ENCODE measurements around the gene MZB1.
"Not testable (repeated sequence)": the region's sequence is repeated elsewhere in the genome, so short reads cannot be mapped to it uniquely, and the experiment has no call there.

The MZB1 gene

DNA sequence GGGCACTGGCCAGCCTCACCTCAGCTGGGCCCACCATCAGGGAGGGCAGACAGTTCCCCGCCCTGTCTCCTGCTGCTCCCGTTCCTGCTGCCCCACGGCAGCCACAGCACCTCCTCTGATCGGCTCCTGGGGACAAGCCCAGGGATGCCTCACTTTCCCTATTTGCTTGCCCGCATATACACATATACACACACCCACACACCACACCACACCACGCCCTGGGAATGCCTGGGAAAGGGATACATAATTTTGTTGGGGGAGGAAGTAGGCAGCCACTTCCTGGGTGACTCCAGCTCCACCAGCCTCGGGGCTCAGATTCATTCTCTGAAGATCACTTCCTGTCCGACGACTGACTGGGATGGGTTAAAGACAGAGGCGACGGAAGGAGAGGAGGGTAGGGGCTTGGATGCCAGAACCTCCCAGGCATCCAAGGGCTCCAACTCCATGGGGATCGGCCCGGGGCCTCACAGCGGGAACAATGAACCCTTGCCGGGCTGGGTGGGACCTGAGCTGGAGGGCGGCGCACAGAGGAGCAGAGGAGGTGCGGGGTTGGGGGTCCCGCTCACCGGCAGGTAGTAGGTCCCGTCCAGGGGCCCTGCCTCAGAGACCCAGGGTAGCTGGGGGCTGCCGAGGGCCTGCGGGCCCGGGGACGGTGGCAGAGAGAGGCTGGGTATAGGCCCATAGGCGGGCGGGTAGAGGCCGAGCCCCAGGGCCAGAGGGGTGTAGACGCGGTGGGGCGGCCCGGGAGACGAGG, 2.0 kb upstream of the MZB1 start:
- FAIRE-seq, result no peak

DNA sequence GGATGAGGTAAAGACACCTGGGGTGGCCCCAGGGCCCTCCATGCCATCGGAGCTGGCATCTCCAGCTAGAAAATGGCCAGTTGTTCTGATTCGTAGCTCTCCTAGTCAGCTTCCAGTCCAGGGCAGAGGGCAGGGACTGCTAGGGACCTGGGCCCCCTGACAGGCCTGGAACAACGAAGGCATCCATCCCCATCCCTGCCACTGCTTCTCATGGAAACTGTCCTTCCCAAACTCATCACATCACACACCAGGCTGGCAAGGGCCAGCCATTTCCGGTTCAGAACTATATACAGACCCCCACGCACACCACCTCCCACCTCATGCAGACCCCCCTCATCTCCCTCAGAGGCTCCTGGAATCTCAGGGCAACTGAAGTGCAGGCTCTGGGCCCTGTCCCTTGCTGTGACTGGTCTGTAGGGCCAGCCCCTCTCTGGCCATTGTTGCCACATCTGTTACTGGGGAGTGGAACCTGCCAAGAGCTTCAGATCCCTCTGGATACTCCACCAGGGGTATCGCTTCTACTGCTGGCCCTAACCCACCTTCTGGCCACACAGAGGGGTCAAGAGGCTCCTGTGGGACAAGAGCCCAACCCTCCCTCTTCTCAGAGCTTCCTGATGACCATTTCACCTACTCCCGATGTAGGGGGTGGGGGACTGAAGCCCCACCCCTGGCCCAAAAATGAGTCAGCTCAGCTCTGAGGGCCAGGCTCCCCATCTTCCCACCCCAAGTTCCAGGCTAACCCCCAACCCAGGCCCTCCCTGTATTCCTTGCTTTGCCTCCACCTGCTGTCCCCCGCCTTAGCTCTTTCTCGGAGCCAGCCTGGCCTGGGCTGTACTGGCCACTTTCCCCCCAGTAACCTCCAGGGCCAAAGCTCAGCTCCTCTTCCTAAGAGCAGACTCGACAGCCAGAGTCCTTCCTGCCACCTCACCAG, 1.2 kb upstream of the MZB1 start:
- FAIRE-seq, result no peak

DNA sequence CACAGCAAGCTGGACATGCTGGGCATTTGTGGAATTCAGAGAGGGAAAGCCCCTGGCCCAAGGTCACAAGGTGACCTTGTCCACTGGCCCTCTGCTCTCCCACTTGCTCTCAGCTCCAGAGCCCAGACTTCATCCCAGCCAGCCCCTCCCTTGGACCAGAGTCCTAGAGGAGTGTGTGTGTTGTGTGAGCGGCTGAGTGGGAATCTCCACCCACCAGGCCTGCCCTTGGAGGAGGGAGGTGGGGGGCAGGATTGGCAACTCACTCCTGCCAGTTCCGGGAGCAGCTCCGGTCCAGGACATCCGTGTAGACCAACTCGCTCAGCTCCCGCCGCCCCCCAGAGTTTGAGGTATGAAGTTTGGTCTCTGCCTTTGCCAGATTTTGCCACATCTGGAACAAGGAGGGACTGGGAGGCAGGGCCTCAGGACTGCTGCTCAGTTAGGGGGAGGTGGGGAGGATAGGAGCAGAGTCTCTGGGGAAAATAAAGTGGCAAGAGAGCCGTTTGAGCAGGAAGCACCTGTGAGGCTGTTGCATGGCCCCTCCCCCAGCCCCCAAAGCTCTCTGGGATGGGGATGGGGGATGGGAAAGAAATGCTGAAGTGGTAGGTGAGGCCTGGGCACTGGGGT, 1.4 kb downstream of the MZB1 start:
- FAIRE-seq, result no peak

DNA sequence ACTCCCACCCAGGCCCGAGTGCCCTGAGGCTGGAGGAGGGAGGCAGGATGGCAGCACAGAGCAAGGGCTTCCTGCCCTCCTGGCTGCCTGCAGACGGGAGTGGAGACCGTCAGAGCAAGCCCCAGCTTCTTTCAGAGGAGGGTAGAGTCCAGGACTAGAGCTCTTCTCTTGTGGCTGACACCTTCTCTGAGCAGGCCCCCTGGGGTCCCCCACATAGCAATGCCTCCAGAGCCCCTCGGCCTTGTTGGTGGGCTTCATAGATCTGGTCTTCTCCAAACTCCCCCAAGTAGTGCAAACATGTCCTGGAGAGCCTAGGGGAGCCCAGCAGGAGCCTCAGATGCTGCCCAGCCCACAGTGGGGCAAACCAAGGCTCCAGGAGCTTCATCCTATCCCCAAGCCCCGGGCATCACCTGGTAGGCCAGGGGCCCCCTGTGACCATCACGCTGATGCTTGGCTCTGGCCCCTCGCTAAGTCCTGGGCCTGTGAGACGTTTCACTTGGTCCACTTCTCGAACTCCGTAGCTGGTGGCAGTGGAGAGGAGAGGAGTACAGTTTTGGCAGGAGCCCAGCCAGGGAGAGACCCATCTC, 2.0 kb downstream of the MZB1 start:
- no peak for FAIRE-seq

DNA sequence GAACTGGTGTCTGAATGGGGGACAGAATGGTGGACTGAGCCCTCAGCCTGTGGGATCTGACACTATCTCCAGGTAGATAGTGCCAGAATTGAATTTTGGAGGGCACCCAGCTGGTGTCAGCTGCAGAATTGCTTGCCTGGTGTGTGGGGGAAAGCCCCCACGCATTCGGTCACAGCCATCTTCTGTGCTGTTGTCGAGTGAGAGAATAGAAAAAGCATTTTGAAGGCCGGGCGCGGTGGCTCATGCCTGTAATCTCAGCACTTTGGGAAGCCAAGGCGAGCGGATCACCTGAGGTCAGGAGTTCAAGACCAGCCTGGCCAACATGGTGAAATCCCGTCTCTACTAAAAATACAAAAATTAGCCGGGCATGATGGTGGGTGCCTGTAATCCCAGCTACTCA, 2.8 kb downstream of the MZB1 start:
- FAIRE-seq, result not testable (repeated sequence)

DNA sequence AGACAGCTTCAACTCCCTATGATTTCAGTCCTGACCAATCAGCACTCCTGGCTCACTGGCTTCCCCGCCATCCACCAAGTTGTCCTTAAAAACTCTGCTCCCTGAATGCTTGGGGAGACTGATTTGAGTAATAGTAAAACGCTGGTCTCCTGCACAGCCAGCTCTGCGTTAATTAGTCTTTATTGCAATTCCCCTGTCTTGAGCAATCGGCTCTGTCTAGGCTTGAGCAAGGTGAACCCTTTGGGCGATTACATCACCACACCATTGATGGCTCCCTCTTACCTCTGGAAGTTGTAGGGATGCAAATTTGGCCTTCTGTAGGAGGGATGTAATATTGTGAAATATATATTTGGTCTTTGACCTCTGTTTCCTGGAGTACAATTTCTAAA, 3.7 kb downstream of the MZB1 start:
- FAIRE-seq, result no peak

DNA sequence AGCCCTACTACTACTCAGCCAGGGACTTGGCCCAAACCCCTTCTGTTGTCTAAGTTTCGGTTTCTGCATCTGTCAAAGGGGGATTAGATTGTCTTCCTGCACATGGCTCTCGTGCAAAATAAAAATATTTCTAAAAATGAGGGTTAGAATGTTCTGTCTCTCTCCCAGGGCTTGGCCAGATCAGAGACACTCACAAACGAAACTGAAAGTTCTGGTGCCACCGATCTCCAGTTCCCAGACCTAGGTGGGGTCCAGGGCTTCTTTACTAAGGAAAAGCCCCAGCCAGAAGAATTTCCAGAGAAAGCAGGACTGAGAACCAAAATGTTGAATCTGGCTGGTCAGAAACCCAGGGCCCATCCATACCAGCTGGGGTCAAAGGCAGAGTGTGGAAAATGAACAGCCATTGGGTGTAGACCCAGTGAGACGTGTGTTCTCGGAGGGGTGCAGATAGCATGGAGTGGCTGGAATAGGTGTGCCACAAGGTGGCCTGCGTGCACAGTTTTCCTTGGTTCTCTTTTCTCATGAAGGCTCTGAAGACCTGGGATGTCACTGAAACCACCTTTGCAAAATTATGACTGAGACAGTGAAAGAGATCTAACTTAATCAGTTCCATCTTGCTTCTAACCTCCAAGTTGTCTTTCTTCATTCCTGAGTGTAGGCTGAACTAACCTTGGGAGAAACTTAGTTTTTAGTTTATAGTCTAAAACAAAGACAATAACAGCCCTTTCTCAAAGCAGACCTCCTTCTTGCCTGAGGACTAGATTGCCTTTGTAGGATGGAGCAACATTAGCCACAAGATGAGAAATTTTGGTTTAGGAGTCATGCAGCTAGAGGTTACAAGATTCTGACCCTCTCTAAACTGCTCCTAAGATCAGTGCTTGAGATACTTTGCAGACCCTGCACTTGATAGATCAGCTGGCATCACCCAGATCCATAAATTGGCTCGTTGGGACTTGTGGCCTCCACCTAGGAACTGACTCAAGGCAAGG, 4.4 kb downstream of the MZB1 start:
- FAIRE-seq, result no peak

DNA sequence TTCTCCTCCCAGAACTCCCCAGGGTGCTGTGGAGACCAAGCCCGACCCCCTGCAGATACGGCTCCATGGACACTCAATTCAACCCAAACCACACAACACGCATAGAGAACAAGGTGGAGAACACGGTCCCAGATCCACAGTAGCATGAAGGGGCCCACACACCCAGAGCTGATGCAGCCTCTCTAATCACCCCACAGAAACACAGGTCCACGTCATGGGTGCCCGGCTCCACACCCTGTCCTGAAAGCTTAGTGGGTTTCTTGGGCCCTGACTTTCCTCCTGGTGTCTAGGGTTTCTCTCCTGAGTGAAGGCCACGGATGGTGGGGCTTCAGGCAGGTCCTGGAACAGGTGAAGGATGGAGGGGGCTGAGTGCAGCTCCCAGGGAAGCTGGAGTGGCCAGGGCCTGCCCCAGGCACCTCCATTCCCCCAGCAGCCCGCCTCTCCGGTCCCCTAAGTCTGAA, 5.1 kb downstream of the MZB1 start:
- FAIRE-seq, result no peak

DNA sequence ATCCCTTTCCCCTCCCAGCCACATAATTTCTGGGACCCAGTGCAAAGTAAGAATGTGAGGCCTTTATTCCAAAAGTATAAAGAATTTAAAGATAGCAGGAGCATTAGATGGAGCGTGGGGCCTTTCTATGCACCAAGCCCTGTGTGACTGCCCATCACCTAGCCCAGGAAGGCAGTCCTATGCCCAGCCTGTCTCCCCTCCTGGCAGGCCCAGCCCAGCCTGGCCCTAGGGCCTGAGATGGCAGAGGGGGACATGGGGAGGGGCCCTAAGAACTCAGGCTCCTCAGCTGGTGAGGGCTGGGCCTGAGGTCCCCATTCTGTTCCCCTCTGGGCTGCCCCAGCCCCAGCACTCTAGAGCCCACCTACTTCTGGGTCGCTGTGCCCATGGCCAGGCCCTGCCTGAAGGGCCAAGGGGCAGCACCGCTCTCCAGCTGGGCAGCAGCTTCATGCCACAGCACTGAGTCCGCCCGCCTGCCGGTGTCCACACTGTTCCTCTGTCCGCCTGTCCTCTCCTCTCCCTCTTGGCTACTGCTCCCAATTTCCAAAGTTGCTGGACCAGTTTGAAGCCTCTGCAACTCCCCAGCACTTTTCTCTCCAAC, 5.6 kb downstream of the MZB1 start:
- no peak for FAIRE-seq

DNA sequence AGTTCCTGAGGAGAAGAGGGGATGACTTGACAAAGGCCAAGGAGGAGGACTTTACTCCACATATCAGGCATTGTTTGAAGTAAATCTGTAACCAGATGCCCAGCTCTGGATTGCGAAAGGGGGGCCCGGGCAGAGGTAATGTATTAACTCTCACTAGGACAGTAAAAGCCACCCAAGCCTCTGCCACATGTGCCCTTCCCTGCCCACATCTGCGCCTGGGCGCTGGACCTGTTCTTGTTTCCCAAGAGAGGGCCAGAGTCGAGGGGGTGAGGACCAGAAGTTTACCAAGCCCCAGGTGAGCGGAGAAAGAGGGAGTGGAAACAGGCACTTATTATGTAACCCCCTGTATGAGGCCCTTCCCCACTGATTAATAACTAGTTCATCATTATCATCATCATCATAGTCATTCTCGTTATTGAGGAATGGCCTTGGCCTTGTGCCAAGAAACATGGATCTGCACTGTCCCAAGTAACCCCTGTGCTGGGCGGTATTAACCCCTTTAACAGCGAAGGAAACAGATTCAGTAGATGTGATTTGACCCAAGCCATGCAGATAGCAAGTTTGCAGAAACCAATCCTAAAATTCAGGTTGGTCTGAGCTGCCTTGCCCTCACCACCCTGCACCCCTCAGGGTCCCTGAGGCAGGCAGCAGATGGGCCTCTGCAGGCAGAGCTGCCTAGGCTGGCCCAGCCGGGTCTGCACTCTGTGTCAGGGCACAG, 6.3 kb downstream of the MZB1 start, which contains the start of gene SLC23A1:
Gene SLC23A1, minus strand, starts transcription at position 23 of the 718 bp plus-strand sequence. CDS start 44 bp downstream, outside the sequence.
- no peak for FAIRE-seq

DNA sequence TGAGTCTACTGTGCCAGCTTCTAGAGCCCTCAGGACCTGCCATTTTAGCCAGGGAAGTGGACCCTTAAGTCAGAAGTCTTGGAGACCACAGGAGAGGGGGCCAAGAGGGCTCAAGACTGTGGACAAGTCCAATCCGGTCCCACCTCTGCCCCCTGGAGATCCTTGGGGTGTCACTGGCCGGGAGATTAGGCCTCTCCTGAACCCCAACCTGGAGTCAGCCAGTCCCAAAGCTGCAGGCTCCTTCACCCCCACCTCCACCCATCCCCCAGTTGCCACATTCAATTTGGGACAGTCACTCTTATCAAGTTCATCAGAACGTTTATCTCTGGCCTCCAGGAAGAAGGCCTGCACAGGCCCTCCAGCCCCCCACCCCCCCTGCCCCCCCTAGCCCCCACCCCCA, 6.9 kb downstream of the MZB1 start:
- no peak for FAIRE-seq

DNA sequence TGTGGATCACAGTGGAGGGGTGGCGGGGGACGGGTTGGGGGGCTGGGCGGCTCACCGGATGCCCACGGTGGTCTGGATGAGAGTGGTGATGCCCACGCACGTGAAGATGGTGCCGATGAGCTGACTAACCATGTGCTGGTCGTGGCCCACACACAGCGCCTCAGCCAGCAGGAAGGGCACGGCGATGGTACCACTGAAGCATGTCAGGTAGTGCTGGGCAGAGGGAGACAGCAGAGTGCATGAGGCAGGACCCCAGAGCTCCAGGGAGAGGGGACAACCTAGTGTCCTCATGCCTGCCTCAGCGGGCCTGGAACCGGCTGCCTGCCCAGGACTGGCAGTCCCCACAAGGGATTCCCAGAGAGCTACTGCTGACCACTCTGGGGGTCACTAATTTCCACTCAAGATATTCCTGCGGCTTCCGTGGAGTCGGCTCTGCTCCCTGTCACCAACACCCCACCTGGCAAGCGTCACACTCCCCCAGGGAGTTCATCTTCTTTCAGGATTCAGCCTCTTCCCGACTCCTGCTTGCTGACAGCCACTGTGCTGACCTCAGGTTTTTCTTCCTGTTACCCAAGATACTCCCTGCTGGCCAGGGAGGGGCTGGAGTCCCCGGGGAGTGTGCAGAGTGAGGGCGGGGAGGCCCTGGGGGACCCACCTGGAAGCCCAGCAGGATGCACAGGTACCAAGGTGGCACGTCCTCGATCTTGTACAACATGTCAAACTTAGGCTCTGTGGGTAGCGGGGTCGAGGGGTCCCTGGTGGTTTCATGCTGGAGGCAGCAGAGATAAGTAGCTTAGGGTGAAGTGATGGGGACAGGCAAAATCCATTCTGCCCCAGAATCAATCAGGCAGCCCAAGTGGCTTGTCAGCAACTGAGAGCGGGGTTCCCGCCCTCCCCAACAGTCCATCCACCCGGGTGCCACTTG, 7.6 kb downstream of the MZB1 start:
- no peak for FAIRE-seq

DNA sequence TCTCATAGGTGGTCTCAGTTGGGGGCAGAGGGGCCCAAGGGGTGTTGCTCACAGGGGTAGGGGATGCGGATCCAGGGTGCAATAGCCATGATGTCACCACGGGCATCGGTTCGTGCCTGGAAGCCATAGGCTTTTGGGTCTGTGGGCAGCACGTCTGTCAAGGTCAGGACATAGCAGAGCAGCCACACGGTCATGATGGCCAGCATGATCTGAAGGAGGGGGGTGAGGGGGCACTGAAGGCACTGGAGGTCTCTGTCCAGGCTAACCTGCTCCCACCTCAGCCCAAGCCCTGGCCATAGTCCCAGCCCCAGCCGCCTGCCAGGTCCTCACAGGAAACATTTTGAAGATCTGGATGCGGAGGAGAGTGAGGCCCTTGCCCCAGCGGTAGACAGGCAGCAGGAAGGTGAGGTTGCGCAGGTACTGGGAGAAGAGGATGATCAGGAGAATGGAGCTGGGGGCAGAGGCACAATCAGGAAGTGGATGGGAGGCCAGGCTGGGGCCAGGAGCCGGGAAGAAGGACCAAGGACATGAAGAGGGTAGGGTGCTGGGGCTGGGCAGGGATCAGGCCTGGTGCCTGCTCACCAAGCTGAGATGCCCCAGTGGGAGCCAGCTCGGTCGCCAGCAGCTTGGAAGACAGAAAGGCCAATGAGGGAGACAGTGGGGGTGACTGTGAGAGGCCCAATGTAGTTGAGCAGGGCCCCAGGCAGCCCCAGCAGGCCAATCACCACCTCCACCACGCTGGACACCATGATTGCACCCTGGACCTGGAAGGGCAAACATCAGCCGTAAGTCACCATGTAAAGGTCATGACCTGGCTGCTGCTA, 9.9 kb downstream of the MZB1 start:
- FAIRE-seq, result no peak

DNA sequence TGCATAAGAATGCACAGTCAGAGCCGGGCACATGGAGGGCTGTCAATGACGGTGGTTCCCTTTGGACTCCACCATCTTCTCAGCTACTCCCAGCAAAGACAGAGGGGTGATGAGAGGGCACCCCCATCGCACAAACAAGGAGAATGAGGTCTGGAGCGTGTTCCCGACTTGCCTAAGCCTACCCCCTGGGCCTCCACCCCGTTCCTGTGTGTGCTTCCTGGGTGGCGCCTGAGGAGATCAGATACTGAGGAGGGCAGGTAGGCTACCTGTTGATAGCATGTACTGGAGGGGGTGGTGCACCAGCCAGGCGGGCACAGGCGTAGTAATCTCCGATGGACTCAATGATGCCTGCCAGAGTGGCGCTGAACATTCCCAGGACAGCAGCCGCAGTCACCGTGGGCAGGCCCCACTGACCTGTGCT, 10.8 kb downstream of the MZB1 start:
- no peak for FAIRE-seq

DNA sequence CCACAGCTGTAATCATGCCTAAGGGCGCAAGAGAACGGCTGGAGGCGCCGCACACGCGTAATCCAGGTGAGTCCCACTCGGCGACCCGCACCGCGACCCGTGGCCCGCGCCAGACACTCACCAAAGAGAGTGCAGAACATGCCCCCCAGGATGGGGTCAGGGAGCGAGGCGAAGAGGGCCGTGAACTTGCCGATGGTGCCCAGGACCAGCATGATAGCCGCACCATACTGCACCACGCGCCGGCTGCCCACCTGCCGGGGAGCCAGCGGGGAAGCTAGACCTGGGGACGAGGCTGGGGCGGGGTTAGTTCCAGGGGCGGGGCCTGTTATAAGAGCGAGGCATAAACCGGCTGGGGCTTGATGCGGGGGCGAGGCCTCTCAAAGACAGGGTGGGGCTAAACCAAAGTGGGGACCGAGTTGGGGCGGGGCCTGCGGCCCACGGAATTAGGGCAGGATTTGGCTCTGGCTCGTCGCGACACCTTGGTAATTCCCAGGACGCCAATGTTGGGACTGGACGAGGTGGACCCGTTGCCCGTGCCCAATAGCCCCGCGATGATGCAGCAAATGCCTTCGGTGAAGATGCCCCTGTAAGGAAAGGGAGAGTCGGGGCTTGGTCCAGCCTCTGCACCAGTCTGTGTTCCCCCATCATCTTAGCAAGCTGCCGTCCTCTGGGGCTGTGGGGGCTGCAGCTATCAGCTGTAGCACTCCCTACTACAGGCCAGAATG, 11.4 kb downstream of the MZB1 start:
- FAIRE-seq, result no peak

DNA sequence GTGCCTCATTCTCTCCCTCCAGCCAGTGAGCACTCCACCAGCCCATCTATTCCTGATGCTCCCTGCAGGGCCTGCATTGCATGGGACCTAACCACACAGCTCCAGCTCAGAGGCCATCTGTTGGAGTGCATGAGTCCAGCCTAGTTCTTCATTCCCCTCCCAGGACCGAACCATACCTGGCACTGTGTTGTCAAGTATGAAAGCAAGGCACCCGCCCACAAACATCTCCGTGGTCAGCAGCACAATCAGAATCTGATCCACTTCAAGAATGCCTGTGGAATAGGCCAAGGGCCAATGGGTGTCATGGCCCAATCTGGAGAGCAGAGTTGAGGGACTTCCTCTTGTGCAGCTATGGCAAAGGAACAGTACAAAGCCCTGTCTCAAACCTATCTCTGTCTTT, 12.5 kb downstream of the MZB1 start:
- no peak for FAIRE-seq

DNA sequence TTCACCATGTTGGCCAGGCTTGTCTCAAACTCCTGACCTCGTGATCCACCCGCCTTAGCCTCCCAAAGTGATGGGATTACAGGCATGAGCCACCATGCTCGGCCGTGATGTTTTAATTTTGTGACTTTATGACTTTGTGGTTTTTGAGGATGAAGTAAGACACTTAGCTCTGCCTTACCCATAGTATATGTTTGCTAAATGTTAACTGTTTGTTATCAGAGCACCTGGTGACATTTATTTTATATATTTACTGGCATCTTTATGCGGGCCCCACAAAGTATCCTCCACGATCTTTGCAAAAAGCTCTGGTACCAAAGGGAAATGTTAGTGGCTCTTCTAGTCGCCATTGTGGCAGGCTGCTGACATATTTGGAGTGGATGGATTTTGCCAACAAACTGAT, 13.3 kb downstream of the MZB1 start:
- FAIRE-seq, result no peak

DNA sequence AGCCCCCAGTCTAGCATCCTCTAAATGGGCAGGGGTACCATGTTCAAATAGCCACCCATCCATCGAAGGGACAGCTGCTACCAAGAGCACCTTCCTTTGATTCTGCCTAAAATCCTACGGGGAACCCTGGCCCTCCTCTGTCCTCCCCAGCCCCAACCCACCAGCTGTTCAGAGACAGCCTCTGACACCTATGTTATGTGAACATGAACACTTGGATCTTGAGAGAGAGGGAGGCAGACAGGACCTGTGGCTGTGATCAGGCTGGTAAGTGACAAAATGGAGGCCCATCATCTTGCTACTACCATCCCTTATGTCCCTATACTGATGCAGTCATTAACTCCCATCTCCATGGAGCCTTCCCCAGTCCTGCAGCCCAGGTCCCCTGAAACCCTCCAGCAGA, 14.8 kb downstream of the MZB1 start:
- no peak for FAIRE-seq

Data from endometrium (tissue), 2 donors.